DND-41 (cell line): ENCODE results near the gene SIGLEC6.
A peak's percentile ranks its signal among the peaks of the same experiment; 100 is the strongest.

Source experiments
- ATAC-seq: fragments of 200-7000 bp; cut with Tn5 transposase; 3 replicates; pipeline ENCODE4 v1.9.1; 2021; ENCODE audit warnings: low read depth; ENCODE audit not compliant: insufficient read depth
- DNase-seq: peaks from one replicate; pipeline ENCODE4 v3.0.0-alpha.2; 2020
- H2AFZ ChIP-seq: 2 replicates; pipeline ENCODE4 v1.6.0; 2012; ENCODE audit warnings: low read depth, low read length
- H3K27ac ChIP-seq: 2 replicates; pipeline ENCODE4 v1.5.1; 2012; ENCODE audit warnings: low read length, inconsistent platforms
- H3K27me3 ChIP-seq: fragments of 200-600 bp; sonication (generic); 2 replicates; pipeline ENCODE4 v1.6.0; 2012; ENCODE audit warnings: low read length, mild to moderate bottlenecking, inconsistent platforms; ENCODE audit not compliant: insufficient read depth, poor library complexity
- H3K36me3 ChIP-seq: 2 replicates; pipeline ENCODE4 v1.5.1; 2012; ENCODE audit warnings: low read length, inconsistent platforms; ENCODE audit not compliant: insufficient read depth
- H3K4me1 ChIP-seq: 2 replicates; pipeline ENCODE4 v1.5.1; 2012; ENCODE audit warnings: mild to moderate bottlenecking, low read length; ENCODE audit not compliant: insufficient read depth
- H3K4me2 ChIP-seq: 2 replicates; pipeline ENCODE4 v1.6.0; 2012; ENCODE audit warnings: mild to moderate bottlenecking, moderate library complexity, low read length, inconsistent platforms; ENCODE audit not compliant: insufficient read depth
- H3K4me3 ChIP-seq, 2 experiments: fragments of 200-600 bp in 1 of 2; shearing (Covaris generic) in 1 of 2; 2 replicates each; pipeline ENCODE4 v1.5.1; 2012 to 2016; ENCODE audit warnings: inconsistent platforms in 2 of 2, low read length in 2 of 2, mild to moderate bottlenecking in 2 of 2, low read depth in 1 of 2, moderate library complexity in 1 of 2
- H3K79me2 ChIP-seq: 2 replicates; pipeline ENCODE4 v1.6.0; 2012; ENCODE audit warnings: low read length, inconsistent platforms; ENCODE audit not compliant: insufficient read depth
- H3K9ac ChIP-seq: 2 replicates; pipeline ENCODE4 v1.6.0; 2012; ENCODE audit warnings: low read depth, mild to moderate bottlenecking, inconsistent platforms, low read length, moderate library complexity
- H3K9me3 ChIP-seq: 2 replicates; pipeline ENCODE4 v1.5.1; 2012; ENCODE audit warnings: low read length, moderate library complexity, mild to moderate bottlenecking, inconsistent platforms; ENCODE audit not compliant: insufficient read depth, severe bottlenecking
- H4K20me1 ChIP-seq: 2 replicates; pipeline ENCODE4 v1.6.0; 2012; ENCODE audit warnings: low read length; ENCODE audit not compliant: insufficient read depth
- CTCF ChIP-seq: IDR thresholded peaks from 2 replicates; pipeline ENCODE4 v1.5.1; 2012; ENCODE audit warnings: borderline replicate concordance, low read length, moderate library complexity, mild to moderate bottlenecking; ENCODE audit not compliant: poor library complexity, severe bottlenecking; ENCODE audit errors: extremely low read depth
- EZH2 ChIP-seq: IDR thresholded peaks from 3 replicates; pipeline ENCODE4 v1.6.1; 2012; ENCODE audit warnings: borderline replicate concordance, low read depth, mild to moderate bottlenecking, moderate library complexity, low read length, inconsistent platforms; ENCODE audit not compliant: severe bottlenecking

Gene SIGLEC6

GRCh38 chr19:51570962-51571575, 39.6 kb upstream of the SIGLEC6 start, which contains the start of gene ZNF175:
ZNF175 (plus strand) TSS chr19:51571283; CDS start chr19:51573330, 2,047 bp downstream.
- H3K79me2 ChIP-seq, result peaks cover 33% of the 10 kb centered on the region
- peak within 1 kb of the TSS; percentile 83 for H3K27ac ChIP-seq
- H3K9me3 ChIP-seq, result no peaks in the 10 kb centered on the region
- H3K4me2 ChIP-seq, result peak within 1 kb of the TSS; percentile 99
- peak within 1 kb of the TSS; percentile 81 to 92 for H3K4me3 ChIP-seq
- ATAC-seq (peak; percentile 98), DNase-seq (peak; percentile 94)
- H2AFZ ChIP-seq, result peak within 1 kb of the TSS; percentile 94
- H4K20me1 ChIP-seq, result no peaks in the 10 kb centered on the region; the same call in 1 of the 2 replicates
- peaks cover 5% of the 10 kb centered on the region for H3K27me3 ChIP-seq
- H3K4me1 ChIP-seq, result peaks cover 32% of the 10 kb centered on the region
- TF ChIP-seq EZH2 (no peak), CTCF (no peak)
- peak within 1 kb of the TSS; percentile 61 for H3K9ac ChIP-seq
- peaks cover 34% of the 10 kb centered on the region for H3K36me3 ChIP-seq

GRCh38 chr19:51568456-51568855, 37.0 kb upstream of the SIGLEC6 start:
- Histone ChIP-seq H3K4me3 (no peak overlapping the region), H3K4me2 (no peak overlapping the region), H2AFZ (no peak overlapping the region), H3K9ac (no peak overlapping the region), H3K27ac (no peak overlapping the region), H3K27me3 (peaks cover 7% of the 10 kb centered on the region), H3K36me3 (peaks cover 11% of the 10 kb centered on the region), H3K9me3 (no peaks in the 10 kb centered on the region), H4K20me1 (no peaks in the 10 kb centered on the region), H3K79me2 (peaks cover 24% of the 10 kb centered on the region), H3K4me1 (peaks cover 26% of the 10 kb centered on the region)
- DNase-seq, result no peak
- ATAC-seq, result no peak
- no peak for TF ChIP-seq EZH2
- TF ChIP-seq CTCF, result no peak

GRCh38 chr19:51567583-51567982, 36.1 kb upstream of the SIGLEC6 start:
- TF ChIP-seq CTCF, result no peak
- no peak for TF ChIP-seq EZH2
- no peak overlapping the region for H3K4me3 ChIP-seq
- H3K9ac ChIP-seq, result no peak overlapping the region
- no peaks in the 10 kb centered on the region for H4K20me1 ChIP-seq
- no peaks in the 10 kb centered on the region for H3K9me3 ChIP-seq
- peaks cover 7% of the 10 kb centered on the region for H3K27me3 ChIP-seq
- ATAC-seq (no peak), DNase-seq (no peak)
- no peak overlapping the region for H2AFZ ChIP-seq
- H3K4me2 ChIP-seq, result no peak overlapping the region
- peaks cover 17% of the 10 kb centered on the region for H3K4me1 ChIP-seq
- peaks cover 15% of the 10 kb centered on the region for H3K79me2 ChIP-seq
- H3K36me3 ChIP-seq, result peaks cover 3% of the 10 kb centered on the region
- no peak overlapping the region for H3K27ac ChIP-seq
